ENCODE results near the gene GGA1.

The GGA1 gene

GRCh38 chr22:37681001-37681424 lies 72.4 kb downstream of the GGA1 start:
- TF ChIP-seq CTCF (IDR thresholded peaks at IDR 0.05; ENCODE audit: control insufficient read depth, extremely low read depth, insufficient read depth), result no peak
- no peak overlapping the region for H3K4me3 ChIP-seq (ENCODE audit: low read depth, low read length)
- no peak for DNase-seq (ENCODE audit: low read depth)

GRCh38 chr22:37681556-37682049 lies 73.0 kb downstream of the GGA1 start:
- TF ChIP-seq CTCF (IDR thresholded peaks at IDR 0.05; ENCODE audit: control insufficient read depth, extremely low read depth, insufficient read depth), result peak; percentile 78
- H3K4me3 ChIP-seq (ENCODE audit: low read depth, low read length), result no peak overlapping the region
- DNase-seq (ENCODE audit: low read depth), result no peak

Data from LNCaP clone FGC (cell line).